Right forelimb (tissue), 1 donor: ENCODE data around the gene PNPLA7.
"Not testable (repeated sequence)": the region's sequence is repeated elsewhere in the genome, so short reads cannot be mapped to it uniquely, and the experiment has no call there.

Experiments used
- DNase-seq: peaks from one replicate; pipeline ENCODE4 v3.0.0-alpha.2; 2018

The PNPLA7 gene

GRCh38 chr9:137574192-137574591 is 24.0 kb upstream of the PNPLA7 start:
- no peak for DNase-seq

GRCh38 chr9:137570566-137570965 is 20.4 kb upstream of the PNPLA7 start:
- no peak for DNase-seq

DNA sequence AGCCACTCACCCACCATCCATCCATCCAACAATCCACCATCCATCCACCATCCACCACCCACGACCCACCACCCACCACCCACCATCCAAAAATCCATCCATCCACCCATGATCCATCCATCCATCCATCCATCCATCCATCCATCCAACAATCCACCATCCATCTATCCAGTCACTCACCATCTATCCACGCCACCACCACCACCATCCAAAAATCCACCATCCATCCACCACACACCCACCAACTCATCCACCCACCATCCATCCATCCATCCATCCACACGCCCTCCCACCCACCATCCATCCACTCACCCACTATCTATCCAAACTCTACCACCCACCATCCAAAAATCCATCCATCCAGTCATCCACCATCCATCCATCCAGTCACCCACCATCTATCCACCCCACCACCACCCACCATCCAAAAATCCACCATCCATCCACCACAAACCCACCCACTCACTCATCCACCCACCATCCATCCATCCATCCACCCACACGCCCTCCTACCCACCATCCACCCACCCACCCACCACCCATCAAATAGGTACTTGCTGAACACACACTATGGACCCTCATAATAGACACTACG is 19.5 kb upstream of the PNPLA7 start:
- no peak for DNase-seq

DNA sequence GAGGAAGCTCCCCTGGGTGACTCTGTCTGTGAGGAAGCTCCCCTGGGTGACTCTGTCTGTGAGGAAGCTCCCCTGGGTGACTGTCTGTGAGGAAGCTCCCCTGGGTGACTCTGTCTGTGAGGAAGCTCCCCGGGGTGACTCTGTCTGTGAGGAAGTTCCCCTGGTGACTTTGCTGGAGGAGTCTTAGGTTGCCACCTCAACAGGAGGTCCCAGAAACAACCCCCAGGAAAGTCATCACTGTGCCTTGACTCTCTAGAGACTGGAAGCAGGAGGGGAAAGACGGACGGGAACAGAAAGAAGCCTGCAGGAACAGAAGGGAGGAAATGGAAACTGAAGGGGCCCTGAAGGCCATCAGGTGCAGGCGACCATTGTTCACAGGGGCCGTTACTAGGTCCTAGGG is 18.2 kb upstream of the PNPLA7 start:
- not testable (repeated sequence) for DNase-seq

DNA sequence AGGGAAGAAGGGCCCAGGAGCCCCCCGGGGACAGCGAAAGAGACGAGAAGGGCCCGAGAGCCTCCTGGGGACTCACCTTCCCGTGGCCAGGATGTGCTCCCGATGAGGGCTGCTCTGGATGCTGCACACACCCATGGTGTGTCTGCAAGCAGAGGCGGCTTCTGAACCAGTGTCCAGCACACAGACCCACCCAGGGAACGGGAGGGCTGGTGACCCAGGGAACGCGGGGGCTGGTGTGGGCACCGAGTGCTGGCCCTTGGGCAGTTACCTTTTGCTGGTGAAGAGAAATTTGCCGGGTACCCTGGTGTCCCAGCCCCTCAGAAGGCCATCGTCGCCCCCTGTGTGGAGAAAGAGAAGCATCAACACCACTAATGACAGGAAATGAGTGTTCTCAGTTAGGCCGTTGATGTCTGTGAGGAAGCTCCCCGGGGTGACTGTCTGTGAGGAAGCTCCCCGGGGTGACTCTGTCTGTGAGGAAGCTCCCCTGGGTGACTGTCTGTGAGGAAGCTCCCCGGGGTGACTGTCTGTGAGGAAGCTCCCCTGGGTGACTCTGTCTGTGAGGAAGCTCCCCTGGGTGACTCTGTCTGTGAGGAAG is 14.7 kb upstream of the PNPLA7 start:
- DNase-seq: no peak

- DNase-seq: no peak
Observed at GRCh38 chr9:137564134-137564533, 13.9 kb upstream of the PNPLA7 start.

GRCh38 chr9:137558127-137558526 is 7.9 kb upstream of the PNPLA7 start:
- DNase-seq: no peak

DNA sequence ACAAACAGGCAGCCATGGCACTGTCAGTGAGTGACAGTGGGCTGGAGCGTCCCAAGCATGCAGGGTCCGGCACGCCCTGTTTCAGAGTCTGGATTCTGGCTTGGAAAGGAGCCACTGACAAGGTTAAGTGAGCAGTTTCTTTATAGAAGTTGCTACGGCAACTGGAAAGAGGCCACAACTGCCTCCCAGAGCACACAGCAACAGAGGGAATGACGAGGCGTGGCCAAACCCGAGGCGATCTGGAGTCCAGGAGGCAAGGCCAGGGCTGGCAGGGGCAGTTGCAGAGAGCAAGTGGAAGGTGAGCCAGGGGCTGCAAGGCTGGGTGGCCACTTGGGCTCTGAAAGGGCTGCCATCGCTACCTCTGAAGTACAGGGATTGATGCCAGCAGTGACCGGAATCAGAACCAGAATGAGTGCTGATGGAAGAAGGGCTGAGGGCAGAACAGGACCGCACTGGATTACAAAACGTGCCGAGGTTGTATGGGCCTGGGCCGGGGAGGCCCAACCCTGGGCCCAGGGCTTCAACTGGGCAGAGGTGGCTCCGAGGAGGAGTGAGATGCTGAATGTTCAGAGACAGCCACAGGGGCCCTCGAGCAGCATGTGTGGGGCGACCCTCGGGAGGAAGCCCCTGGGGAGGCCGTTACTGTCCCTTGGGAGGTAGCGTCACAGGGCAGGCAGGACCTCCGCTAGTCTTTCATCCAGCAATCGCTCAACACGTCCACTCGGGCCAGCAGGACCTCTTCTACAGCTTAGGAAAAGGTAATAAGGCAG is 6.1 kb upstream of the PNPLA7 start:
- no peak for DNase-seq

GRCh38 chr9:137555179-137555578 is 5.0 kb upstream of the PNPLA7 start:
- DNase-seq: no peak

DNA sequence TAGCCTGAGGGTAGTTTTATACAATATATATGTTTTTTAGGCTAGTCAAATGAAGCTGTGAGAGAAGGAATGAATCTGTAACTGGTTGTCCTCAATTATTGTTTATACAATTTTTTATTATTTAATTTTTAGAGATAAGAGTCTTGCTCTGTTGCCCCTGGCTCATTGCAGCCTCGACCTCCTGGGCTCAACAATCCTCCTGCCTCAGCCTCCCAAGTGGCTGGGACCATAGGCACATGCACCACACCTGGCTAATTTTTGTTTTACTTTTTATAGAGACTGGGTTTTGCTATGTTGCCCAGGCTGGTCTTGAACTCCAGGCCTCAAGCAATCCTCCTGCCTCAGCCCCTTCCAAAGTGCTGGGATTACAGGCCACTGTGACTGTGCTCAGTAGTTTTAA is 4.1 kb upstream of the PNPLA7 start:
- DNase-seq: no peak

- not testable (repeated sequence) for DNase-seq
Observed at GRCh38 chr9:137553654-137554053, 3.5 kb upstream of the PNPLA7 start.

DNA sequence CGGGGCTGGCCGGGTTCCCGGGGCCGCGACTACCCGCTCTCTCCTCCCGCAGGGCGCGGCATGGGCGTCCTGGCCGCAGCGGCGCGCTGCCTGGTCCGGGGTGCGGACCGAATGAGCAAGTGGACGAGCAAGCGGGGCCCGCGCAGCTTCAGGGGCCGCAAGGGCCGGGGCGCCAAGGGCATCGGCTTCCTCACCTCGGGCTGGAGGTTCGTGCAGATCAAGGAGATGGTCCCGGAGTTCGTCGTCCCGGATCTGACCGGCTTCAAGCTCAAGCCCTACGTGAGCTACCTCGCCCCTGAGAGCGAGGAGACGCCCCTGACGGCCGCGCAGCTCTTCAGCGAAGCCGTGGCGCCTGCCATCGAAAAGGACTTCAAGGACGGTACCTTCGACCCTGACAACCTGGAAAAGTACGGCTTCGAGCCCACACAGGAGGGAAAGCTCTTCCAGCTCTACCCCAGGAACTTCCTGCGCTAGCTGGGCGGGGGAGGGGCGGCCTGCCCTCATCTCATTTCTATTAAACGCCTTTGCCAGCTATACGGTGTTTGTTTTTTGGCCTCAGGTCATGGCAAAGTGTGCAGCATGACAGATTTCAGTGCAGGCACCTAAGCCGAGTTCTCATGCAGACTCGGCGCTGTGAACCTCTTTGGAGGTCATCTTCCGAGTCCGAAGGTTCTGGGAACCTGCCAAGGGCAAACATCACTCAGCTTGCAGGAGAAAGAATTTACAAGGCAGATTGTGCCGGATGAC is 2.0 kb upstream of the PNPLA7 start:
- DNase-seq: no peak

GRCh38 chr9:137551264-137552021 is 1.2 kb upstream of the PNPLA7 start, which contains the start of gene MRPL41:
MRPL41 (plus strand) TSS chr9:137551879; CDS start chr9:137552082, 203 bp downstream.
- DNase-seq: peak; percentile 92

- not testable (repeated sequence) for DNase-seq
Observed at GRCh38 chr9:137550958-137551263, 709 bp upstream of the PNPLA7 start.

- DNase-seq: no peak
Observed at GRCh38 chr9:137547687-137548543, 2.3 kb downstream of the PNPLA7 start.

GRCh38 chr9:137545123-137545522 is 5.1 kb downstream of the PNPLA7 start:
- no peak for DNase-seq

- DNase-seq: no peak
Observed at GRCh38 chr9:137544176-137544760, 5.9 kb downstream of the PNPLA7 start.

- no peak for DNase-seq
Observed at GRCh38 chr9:137543237-137543963, 6.8 kb downstream of the PNPLA7 start.

- no peak for DNase-seq
Observed at GRCh38 chr9:137542486-137542885, 7.7 kb downstream of the PNPLA7 start.

DNA sequence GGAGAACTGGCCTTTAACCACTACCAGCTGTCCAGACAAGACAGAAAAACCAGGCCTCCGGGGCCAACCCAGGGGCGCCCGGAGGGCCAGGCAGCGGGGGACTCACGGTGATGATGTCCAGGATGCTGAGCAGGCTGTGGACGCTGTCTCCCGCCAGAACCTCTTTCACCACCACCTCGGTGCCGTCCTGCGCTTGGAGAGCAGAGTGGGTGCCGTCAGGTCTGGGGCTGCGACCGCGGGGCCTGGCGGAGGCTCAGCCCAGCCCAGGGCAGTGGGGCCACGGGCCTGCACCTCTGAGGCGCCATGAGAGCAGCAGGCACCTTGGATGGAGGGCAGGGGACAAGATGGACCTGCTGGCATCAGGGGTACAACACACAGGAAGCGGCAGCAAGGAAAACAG is 9.7 kb downstream of the PNPLA7 start:
- no peak for DNase-seq

- DNase-seq: no peak
Observed at GRCh38 chr9:137538058-137538457, 12.1 kb downstream of the PNPLA7 start.
